ENCODE results near the gene ZNF24.

The ZNF24 gene

DNA sequence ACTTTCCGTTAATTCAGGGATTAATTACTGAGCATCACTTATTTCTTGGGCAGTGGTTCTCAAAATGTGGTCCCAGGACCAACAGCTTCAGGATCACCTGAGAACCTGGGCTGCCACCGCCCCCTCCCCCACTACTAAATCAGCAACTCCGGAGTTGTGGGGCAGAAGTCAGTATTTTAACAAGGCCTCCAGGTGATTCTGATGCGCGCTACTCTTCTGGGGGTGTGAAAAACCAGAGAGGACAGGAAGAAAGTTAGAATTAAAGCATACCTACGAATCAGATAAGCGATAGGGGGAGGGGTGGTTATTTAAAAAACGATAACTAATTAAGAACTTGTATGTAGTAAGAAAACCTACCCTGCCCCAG is 54.5 kb downstream of the ZNF24 start:
- DNase-seq: no peak

DNA sequence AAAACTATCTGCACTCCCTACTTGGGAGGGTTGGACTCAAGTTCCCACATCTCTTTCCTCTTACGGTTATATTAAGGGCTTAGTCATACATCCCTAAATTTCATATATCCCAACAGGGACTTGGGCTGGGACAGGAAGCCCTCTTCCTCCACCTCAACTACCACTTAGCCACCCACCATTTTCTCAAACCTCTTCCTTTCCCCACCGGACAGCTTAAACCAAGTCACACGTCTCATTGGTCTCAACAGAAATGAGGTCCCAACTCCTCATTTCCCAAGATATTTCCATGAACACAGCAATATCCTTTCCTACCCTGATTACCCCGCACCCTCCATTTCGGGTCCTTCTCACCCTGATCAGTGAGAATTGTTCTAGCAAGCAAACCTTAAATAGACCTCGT is 54.9 kb downstream of the ZNF24 start:
- DNase-seq: no peak

DNA sequence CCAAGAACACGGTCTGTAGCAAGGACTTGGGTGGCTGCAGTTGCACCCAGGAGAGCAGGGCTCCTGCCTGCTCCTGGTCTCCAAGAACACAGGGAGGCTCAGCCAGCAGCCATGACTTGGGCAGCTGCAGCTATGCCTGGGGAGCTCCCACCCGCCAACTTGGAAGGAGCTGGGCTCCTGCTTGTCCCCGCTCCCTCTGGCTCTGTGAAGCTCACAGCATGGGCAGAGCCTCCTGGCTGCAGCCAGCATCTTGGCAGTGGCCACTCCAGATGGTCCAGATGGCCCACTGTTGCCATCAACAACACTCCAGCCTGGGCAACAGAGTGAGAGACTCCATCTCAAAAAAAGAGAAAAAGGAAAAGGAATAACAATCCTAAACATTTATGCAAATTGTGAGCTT is 59.4 kb downstream of the ZNF24 start:
- DNase-seq: no peak

DNA sequence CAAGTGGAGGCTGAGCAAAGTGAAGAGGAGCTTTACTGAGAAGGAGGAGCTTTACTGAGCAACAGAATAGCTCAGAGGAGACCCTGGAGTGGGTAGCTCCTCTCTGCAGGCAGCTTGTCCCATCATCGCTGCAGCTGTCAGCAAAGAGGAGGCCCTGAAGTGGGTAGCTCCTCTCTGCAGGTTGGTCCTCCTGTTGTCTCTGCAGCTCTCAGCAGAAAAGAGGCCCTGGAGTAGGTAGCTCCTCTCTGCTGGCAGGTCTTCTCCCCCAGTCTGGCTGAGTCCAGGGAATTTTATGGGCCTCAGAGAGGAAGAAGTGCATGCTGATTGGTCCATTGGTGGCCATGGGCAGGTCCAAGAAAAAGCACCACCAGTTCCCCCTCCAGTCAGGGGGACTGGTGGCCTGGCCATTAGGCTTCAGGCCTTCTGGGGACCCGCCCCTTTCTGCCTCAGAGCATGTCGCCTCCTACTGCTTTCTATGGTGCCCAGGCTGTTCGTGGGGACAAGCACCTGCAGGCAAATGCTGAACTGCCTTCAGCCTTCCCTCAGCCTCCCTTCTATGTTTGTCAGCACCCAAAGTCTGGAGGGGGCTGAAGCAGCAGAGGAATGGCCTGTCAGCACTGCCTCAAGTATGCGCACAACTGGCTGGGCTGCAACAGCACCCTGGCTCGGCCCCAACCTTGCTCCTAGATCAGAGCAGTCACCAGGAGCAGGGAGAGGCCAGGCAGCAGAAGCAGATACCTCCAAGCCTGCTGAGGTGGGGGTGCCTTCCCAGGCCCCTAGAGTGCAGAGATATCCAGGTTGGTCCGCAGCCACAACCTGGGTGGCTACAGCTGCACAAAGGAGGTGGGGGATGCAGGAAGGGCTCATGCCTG is 60.1 kb downstream of the ZNF24 start:
- DNase-seq: no peak

DNA sequence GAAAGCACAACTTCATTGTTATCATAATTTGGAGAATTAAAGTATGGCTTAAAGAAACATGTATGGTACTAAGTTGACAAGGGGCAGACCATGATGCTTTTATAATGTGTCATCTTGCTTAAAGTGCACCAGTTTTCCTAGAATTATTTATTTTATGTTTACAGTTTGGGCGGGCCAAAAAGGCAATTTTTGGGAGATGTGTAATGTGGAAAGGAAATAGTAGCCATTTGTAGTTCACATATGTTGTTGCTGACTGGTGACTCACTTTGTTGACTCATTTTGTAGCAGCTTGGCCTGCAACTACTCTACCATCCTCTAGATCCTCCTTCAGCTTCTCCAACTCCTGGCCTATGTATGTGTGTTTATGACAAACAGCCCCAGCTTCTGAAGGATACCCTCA is 61.9 kb downstream of the ZNF24 start:
- no peak for DNase-seq
